Stomach (tissue), 4 donors: ENCODE results near the gene PDXP.

ENCODE experiments used
- EP300 ChIP-seq: sonication (generic); formaldehyde crosslinking; IDR thresholded peaks from one replicate; pipeline ENCODE4 v1.6.1; 2017; ENCODE audit warnings: antibody characterized with exemption
- POLR2A ChIP-seq, 4 donors: fragments of 450-650 bp; IDR thresholded peaks; one replicate each; pipeline ENCODE4 v1.6.1; 2016; ENCODE audit warnings: antibody characterized with exemption in 4 of 4, control low read depth in 2 of 4, mild to moderate bottlenecking in 1 of 4, moderate library complexity in 1 of 4
- POLR2AphosphoS5 ChIP-seq, 3 donors: sonication (generic); formaldehyde crosslinking; IDR thresholded peaks; one replicate each; pipeline ENCODE4 v1.6.1; 2016; ENCODE audit warnings: antibody characterized with exemption in 3 of 3
- TF ChIP-seq, protein P1 (sequence below), 7 experiments: fragments of 450-650 bp in 4 of 7; fragments of 200-600 bp in 3 of 7; sonication (generic) in 3 of 7; IDR thresholded peaks; one replicate each; pipeline ENCODE4 v1.5.1; 2016 to 2019; ENCODE audit warnings: antibody characterized with exemption in 7 of 7, control low read depth in 2 of 7, mild to moderate bottlenecking in 1 of 7

DNA sequence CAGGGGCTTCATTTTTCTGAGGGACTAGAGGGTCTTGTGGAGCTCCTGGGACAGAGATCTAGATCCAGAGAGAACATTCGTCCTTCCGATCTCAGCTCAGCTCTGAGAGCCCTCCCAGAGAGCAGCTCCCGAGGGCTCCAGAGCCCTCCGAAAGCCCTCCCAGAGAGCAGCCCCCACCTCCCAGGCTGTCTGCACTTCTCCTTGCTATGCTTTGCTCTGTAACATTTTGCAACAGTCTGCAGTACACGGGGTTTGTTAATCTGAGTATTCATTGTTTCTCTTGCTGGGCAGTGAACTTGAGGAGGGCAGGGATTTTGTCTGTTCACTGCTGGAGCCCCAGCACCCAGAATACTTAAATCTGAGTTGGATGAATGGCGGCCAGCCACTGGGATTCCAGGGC lies 47.3 kb upstream of the PDXP start:
- TF ChIP-seq, protein P1, sequence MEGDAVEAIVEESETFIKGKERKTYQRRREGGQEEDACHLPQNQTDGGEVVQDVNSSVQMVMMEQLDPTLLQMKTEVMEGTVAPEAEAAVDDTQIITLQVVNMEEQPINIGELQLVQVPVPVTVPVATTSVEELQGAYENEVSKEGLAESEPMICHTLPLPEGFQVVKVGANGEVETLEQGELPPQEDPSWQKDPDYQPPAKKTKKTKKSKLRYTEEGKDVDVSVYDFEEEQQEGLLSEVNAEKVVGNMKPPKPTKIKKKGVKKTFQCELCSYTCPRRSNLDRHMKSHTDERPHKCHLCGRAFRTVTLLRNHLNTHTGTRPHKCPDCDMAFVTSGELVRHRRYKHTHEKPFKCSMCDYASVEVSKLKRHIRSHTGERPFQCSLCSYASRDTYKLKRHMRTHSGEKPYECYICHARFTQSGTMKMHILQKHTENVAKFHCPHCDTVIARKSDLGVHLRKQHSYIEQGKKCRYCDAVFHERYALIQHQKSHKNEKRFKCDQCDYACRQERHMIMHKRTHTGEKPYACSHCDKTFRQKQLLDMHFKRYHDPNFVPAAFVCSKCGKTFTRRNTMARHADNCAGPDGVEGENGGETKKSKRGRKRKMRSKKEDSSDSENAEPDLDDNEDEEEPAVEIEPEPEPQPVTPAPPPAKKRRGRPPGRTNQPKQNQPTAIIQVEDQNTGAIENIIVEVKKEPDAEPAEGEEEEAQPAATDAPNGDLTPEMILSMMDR (IDR thresholded peaks at IDR 0.05) = no peak
- TF ChIP-seq POLR2A (IDR thresholded peaks at IDR 0.05) = no peak
- TF ChIP-seq POLR2AphosphoS5 (IDR thresholded peaks at IDR 0.05) = no peak
- TF ChIP-seq EP300 = no peak
